ENCODE measurements around the gene QKI.

The QKI gene

DNA sequence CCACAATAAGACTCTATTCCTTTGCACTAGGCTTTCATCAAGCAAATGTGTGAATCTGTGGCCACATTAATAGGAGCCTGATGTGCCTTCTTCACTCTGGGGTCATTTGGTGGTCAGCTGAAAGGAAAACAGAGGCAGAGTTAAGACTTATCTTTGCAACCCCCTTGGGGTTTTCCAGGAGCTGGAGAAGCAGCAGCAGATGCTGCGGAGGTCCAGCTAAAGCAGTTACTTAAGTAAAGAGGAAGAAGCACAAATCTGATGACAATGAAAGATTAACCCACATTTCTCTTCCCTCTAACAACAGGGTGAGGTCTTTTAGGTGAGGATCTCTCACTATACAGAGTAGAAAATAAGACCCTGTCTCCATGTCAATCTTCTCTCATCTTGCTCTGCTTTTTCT lies 45.4 kb upstream of the QKI start (continued):
- TF ChIP-seq ZBTB11 (tag by site-specific recombination; conservative IDR thresholded peaks at IDR 0.05; ENCODE audit: low read depth) (no peak), ZNF544 (tag by site-specific recombination; IDR thresholded peaks at IDR 0.05) (no peak), KLF7 (tag by site-specific recombination; IDR thresholded peaks at IDR 0.05; ENCODE audit: borderline replicate concordance) (no peak)

GRCh38 chr6:163369628-163370365 lies 44.7 kb upstream of the QKI start:
- POLR2A ChIA-PET, result no interaction called here
- H3K27ac ChIP-seq (ENCODE audit: extremely low read depth, low read depth, low read length), result no peak overlapping the region
- no peaks in the 10 kb centered on the region for H3K9me3 ChIP-seq (ENCODE audit: control insufficient read depth, insufficient read depth, low read depth, low read length)
- CTCF ChIA-PET, result interaction anchor here (0.7 kb wide), 1 partner anchor 29 kb away, joined by 4 read pairs; no protein-coding TSS in a partner anchor
- TF ChIP-seq SP3 (tag by site-specific recombination; IDR thresholded peaks at IDR 0.05) (no peak), ZSCAN23 (tag by site-specific recombination; IDR thresholded peaks at IDR 0.05) (no peak), ZBTB11 (tag by site-specific recombination; conservative IDR thresholded peaks at IDR 0.05; ENCODE audit: low read depth) (no peak), ZNF169 (tag by site-specific recombination; IDR thresholded peaks at IDR 0.05) (no peak)
- H3K4me3 ChIP-seq (ENCODE audit: low read depth, low read length), result no peak overlapping the region
- H3K4me1 ChIP-seq (ENCODE audit: control insufficient read depth, insufficient read depth, low read length), result no peaks in the 10 kb centered on the region
- H3K36me3 ChIP-seq (ENCODE audit: control insufficient read depth in 2 of 2, insufficient read depth in 1 of 2, low read length in 2 of 2), result no peaks in the 10 kb centered on the region

DNA sequence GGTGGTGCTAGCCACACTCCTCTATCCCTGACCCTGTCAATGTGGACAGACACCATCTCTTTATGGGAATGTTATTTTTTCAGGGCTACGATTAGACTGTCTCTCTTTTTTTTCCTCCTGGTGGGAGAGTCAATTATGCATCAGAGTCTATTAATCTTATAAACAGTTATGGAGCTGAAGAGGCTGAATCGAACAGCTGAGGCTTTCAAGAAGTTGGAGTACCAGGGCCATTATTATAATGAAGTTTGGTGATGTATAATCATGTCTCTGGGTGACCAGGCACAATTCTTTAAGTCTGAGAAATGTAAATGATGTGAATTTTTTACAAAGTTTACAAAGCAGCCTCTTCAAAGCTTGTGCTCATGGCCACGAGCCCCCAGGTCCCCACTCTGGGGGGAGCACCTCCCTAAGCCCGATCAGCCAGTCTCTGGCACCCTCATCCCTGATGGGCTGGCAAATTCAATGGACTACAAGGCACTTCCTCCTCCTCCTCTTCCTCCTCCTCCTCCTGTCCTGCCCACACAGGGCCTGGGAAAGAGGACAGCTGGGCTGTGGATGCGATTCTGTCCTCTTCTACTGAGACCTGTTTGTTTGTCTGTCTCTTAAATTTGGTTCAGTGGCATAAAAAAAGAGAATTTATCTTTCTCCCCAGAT lies 43.9 kb upstream of the QKI start:
- ChIA-PET POLR2A (no interaction called here), CTCF (interaction anchor here (0.7 kb wide), 1 partner anchor 30 kb away, joined by 4 read pairs; no protein-coding TSS in a partner anchor)
- TF ChIP-seq ZNF473 (tag by site-specific recombination; IDR thresholded peaks at IDR 0.05) (no peak), EGR2 (tag by site-specific recombination; IDR thresholded peaks at IDR 0.05; ENCODE audit: low read depth) (0 out of 2 replicates have a peak, but pooled peaks have one; percentile 8), ZFHX2 (tag by site-specific recombination; conservative IDR thresholded peaks at IDR 0.05) (0 out of 2 replicates have a peak, but pooled peaks have one; percentile 10)
- no peak overlapping the region for H3K27ac ChIP-seq (ENCODE audit: extremely low read depth, low read depth, low read length)
- no peak overlapping the region for H3K4me3 ChIP-seq (ENCODE audit: low read depth, low read length)
- no peaks in the 10 kb centered on the region for H3K36me3 ChIP-seq (ENCODE audit: control insufficient read depth in 2 of 2, insufficient read depth in 1 of 2, low read length in 2 of 2)
- no peaks in the 10 kb centered on the region for H3K4me1 ChIP-seq (ENCODE audit: control insufficient read depth, insufficient read depth, low read length)
- no peaks in the 10 kb centered on the region for H3K9me3 ChIP-seq (ENCODE audit: control insufficient read depth, insufficient read depth, low read depth, low read length)

- Histone ChIP-seq H3K4me1 (ENCODE audit: control insufficient read depth, insufficient read depth, low read length) (no peaks in the 10 kb centered on the region), H3K4me3 (ENCODE audit: low read depth, low read length) (no peak overlapping the region), H3K36me3 (ENCODE audit: control insufficient read depth in 2 of 2, insufficient read depth in 1 of 2, low read length in 2 of 2) (no peaks in the 10 kb centered on the region), H3K9me3 (ENCODE audit: control insufficient read depth, insufficient read depth, low read depth, low read length) (no peaks in the 10 kb centered on the region), H3K27ac (ENCODE audit: extremely low read depth, low read depth, low read length) (no peak overlapping the region)
- ChIA-PET CTCF (interaction anchor here (0.6 kb wide), 1 partner anchor 15 kb away, joined by 3 read pairs; no protein-coding TSS in a partner anchor), POLR2A (no interaction called here)
- TF ChIP-seq ZNF350 (tag by site-specific recombination; IDR thresholded peaks at IDR 0.05), result no peak
- TF ChIP-seq TCF7L2 (IDR thresholded peaks at IDR 0.05; ENCODE audit: borderline replicate concordance, low read depth, low read length), result no peak
- no peak for TF ChIP-seq ZNF174 (tag by site-specific recombination; IDR thresholded peaks at IDR 0.05)
- TF ChIP-seq ZNF302 (tag by site-specific recombination; IDR thresholded peaks at IDR 0.05; ENCODE audit: low read depth), result no peak
- no peak for TF ChIP-seq ZNF626 (tag by site-specific recombination; IDR thresholded peaks at IDR 0.05)
- no peak for TF ChIP-seq SP2 (tag by site-specific recombination; IDR thresholded peaks at IDR 0.05)
- no peak for TF ChIP-seq ZNF155 (tag by site-specific recombination; IDR thresholded peaks at IDR 0.05)
- TF ChIP-seq ZNF776 (tag by site-specific recombination; IDR thresholded peaks at IDR 0.05; ENCODE audit: borderline replicate concordance), result no peak
- TF ChIP-seq ATF2 (tag by site-specific recombination; IDR thresholded peaks at IDR 0.05; ENCODE audit: low read depth), result no peak
- no peak for TF ChIP-seq MYNN (tag by site-specific recombination; IDR thresholded peaks at IDR 0.05; ENCODE audit: borderline replicate concordance)
- TF ChIP-seq KLF16 (tag by site-specific recombination; IDR thresholded peaks at IDR 0.05), result no peak
- TF ChIP-seq ZNF660 (tag by site-specific recombination; IDR thresholded peaks at IDR 0.05), result no peak
These were observed 43.4 kb upstream of the QKI start for GRCh38 chr6:163371129-163371528.

Measured in HEK293 (cell line).